Inferior parietal cortex (tissue), 1 donor: ENCODE measurements around the gene ZSCAN26.

Experiments used
- DNase-seq: peaks from one replicate; pipeline ENCODE4 v3.0.0-alpha.2; 2016; ENCODE audit errors: extremely low spot score

ZSCAN26 gene

GRCh38 chr6:28322661-28323060 is 55.7 kb downstream of the ZSCAN26 start:
- DNase-seq = no peak

DNA sequence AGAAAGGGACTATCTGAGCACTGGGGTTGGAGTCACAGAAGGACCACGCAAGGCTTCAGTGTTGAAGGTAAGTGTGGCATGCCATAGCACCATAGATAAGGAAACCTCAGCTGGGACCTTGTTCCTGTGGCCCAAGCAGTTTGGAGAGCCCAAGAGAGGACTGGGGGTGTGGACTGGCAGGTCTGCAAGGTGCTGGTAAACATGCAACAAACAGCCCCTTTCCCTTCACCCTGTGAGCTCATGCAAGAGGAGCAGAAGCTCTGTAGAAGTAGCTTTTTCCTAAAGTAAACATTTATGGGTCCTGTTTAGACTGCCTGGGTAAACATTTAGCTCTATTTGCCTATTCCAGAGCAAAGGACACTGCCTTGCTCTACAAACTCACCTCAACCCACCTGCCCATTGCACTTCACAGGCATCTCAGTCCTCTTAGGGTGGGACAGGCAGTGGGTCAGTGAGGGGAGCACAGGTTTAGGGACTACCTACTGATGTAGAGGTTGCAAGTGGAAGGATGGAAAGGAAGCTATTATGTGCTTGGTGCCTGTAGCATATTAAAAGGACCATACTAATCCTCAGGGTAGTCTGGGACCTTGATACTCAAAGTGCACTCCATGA is 57.0 kb downstream of the ZSCAN26 start:
- no peak for DNase-seq

- no peak for DNase-seq
These were observed 59.5 kb downstream of the ZSCAN26 start for GRCh38 chr6:28326371-28326948.
